DMS 273 (cell line): Measurements from ENCODE around the gene TMEM208.
A peak's percentile ranks its signal among the peaks of the same experiment; 100 is the strongest.

Source experiments
- DNase-seq: peaks from one replicate; lab custom pipeline; 2025; ENCODE audit not compliant: unreplicated experiment; lab: John Stamatoyannopoulos, UW

Gene TMEM208

DNA sequence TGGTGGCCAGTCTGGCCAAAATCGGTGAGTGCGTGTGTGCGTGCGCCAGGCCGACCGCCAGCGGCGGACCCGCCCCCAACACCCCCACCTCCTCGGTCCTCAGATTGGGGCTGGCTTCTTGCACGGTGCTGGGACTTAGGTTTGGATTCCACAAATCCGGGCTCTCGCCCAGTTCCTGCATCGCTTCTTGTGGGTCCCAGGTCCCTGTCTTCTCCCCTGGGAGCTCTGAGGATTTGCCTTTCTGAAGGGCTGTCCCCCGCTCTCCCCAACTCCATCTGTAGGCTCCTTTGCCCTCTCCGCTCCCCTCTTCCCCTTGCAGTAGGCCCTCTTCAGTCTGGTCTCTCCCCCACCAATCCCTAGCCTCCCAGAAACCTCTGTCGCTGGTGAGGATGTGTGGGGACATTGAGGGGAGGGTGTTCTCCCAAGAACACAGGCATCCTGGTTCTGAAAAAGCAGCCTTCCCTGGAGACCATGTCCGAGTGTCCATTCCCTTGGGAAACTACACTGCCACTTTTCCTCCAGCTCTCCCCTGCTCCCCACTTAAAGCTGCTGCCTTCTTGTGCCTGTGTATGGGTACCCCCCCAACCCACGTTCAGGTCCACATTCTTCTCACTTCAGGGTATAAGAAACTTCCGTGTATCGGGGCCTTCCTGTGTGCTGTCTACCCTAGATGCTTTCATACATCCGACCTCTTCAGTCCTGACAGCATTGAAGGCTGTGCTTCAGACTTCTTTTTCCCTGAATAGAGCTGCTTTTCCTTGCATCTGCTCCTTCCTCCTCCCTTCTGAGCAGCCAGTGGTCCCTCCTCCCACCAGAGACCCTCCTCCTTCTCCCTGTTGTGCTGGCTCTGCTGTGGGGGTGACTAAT is 22.5 kb downstream of the TMEM208 start:
- peak; percentile 55 for DNase-seq

DNA sequence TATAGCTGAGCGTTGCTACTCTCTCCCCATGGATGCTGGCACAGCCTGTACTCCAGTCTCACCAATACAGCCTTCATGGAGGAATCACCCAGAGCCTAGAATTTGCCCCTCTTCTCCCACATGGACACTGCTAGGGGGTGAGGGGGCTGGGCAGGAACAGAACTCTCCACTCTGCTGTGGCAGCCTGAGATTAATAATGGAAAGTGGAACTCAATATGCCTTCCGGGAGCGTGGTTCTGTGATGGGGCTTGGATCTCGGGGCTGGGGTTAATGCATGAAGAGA is 23.1 kb downstream of the TMEM208 start:
- DNase-seq, result no peak

GRCh38 chr16:67252609-67253497 is 25.9 kb downstream of the TMEM208 start:
- DNase-seq, result peak; percentile 87

- DNase-seq, result no peak
These were observed 28.0 kb downstream of the TMEM208 start for GRCh38 chr16:67254801-67255552.

DNA sequence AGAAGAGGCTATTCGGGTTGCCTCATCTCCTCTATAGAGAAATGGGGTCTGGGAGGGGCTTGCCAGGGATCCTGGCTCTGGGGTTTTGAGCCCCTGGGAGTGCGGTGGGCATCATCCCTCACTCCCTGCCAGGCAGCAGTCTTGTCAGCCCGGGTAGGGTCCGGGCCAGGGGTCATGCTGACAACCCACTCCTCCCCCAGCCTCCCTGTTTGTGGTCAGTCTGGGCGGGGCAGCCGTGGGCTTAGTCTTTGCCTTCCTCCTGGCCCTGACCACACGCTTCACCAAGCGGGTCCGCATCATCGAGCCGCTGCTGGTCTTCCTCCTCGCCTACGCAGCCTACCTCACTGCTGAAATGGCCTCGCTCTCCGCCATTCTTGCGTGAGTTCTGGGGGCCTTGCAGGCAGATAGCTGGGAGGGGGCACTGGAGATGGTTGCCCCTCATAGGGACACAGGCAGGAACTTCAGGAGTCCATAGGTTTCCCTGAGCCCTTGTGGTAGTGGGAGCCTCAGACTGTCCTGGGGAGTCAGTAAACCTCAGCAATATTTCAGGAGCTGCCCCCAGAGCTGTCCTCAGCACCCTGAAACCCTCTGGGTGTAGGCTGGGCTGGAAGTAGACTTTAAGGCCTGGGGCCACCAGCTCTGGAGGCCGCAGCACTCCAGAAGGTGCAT is 28.8 kb downstream of the TMEM208 start:
- DNase-seq, result no peak

GRCh38 chr16:67256701-67257230 is 29.8 kb downstream of the TMEM208 start:
- DNase-seq, result no peak

DNA sequence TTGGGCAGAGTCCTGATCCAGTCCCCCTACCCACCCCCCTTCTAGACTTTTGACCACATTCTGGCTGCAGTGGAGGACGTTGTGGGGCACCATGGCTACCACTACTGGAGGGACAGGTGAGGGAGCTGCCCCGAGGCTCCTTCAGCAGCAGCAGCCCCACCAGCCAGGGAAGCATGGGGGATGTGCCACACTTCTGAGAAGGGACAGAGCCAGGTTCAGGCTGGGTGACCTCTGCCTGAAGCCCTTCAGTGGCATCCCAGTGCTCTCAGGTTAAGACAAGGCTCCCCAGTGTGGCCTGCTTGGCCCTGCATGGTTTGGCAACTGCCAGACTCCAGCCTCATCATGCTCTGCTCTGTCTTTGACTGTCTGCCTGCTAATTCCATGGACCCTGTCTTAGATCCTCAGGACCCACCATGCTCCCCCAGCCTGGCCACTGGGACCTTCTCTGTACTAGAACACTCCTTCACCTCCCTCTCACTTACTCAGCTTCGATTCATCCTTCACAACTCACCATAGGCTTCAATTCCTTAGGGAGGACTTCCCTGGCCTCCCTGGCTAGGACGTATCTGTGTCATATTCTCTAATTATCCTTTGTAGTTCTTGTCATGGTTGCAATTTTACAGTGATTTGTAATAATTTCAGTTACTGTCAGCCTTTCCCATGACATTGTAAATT is 30.7 kb downstream of the TMEM208 start:
- DNase-seq, result no peak

GRCh38 chr16:67258161-67258835 is 31.4 kb downstream of the TMEM208 start:
- no peak for DNase-seq

GRCh38 chr16:67259705-67260104 is 32.8 kb downstream of the TMEM208 start:
- no peak for DNase-seq

GRCh38 chr16:67260426-67261063 is 33.6 kb downstream of the TMEM208 start:
- peak; percentile 85 for DNase-seq

DNA sequence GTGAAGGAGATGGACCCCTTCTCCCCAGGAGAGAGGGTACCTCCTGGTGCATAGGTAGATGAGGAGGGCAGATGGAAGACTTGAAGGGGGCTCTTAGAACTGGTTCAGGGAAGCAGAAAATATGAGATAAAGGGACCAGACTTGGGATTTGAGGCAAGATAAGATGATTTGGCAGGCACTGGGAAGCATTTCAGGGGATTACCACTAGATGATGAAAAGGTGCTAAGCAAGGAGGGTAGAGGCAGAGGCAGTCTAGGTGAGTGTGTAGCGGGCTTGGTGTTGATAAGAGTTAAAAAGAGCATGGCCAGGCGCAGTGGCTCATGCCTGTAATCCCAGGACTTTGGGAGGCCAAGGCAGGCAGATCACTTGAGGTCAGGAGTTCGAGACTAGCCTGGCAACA is 36.3 kb downstream of the TMEM208 start:
- DNase-seq, result no peak

GRCh38 chr16:67264277-67264676 is 37.3 kb downstream of the TMEM208 start:
- peak; percentile 35 for DNase-seq

DNA sequence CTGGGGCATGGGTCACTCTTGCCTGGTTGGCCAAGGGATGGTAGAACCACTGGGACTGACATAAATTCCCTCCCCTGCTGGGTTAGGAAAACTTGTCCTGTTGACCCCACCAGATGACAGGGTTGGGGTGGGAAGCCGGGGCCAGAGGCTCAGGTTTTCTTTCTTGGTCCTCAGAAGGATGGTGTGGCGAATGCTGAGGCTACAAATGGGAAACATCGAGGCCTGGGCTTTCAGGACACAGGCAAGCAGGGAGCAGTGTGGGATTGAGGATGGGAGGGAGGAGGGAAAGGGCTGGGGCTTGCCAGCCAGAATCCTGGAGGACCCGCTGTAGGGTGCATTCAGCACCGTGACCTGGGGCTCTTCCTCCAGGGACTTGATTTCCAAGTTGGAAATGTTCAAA is 37.9 kb downstream of the TMEM208 start:
- DNase-seq, result no peak

- DNase-seq, result peak; percentile 31
These were observed 38.9 kb downstream of the TMEM208 start for GRCh38 chr16:67265834-67266233.

- DNase-seq, result no peak
These were observed 41.2 kb downstream of the TMEM208 start for GRCh38 chr16:67268136-67268579.

DNA sequence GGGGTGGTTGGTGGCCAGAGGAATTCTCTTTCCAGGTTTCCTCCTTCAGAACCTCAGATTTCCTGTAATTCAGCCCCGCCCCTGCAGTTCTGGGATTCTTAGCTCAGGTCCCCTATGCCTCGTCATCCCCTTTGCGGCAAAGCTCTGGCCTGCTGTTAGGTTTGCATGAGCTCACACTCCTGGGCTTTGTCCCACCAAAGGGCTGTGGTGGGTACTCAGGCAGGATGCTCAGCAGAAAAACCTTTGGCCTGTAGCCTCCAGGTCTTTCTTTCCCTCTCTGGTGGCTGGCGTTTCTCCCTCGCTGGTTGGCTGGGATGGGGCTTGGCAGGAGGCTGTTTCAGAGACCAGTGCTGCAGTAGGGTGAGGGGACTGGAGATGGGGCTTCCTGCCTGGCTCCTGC is 42.8 kb downstream of the TMEM208 start:
- no peak for DNase-seq

DNA sequence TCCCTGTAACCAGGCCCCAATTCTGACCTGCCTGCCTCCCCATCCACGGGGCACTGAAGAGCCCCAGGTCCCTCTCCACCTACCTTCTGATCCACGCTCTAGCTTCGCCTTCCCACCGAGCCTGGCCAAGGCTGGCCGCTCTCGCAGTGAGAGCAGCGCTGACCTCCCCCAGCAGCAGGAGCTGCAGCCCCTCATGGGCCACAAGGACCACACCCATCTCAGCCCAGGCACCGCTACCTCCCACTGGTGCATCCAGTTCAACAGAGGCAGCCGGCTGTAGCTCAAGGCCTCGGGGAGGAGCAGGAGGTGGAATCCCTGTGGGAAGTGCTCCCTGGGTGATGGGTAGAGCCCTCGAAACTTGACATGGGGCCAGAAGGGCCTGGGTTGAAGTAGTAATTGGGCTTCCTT is 44.0 kb downstream of the TMEM208 start:
- DNase-seq, result no peak

DNA sequence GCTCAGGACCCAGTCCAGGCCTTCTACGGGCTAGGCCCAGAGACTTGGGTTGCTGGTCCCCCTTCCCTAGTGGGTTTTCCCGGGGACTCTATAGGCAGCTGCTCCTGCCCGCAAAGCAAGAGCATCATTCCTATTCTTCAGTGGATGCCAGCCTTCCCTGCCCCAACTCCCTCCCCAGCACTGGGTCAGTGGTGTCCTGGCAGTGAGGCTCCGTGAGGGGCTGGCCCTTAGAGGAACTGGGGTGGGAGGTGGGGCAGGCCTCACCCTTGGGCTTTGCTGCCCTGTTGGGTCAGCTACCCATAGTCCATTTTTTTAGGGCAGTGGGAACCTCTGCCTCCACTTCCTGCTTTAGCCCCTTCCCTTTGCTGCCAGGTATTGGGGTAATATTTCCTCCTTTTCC is 44.5 kb downstream of the TMEM208 start:
- DNase-seq, result no peak

- DNase-seq, result no peak
These were observed 48.4 kb downstream of the TMEM208 start for GRCh38 chr16:67275321-67275720.
